Transverse colon (tissue), 4 donors: ENCODE results near the gene ZNF500.

ENCODE experiments used
- EP300 ChIP-seq: sonication (generic); formaldehyde crosslinking; IDR thresholded peaks from one replicate; pipeline ENCODE4 v1.6.1; 2017; ENCODE audit warnings: antibody characterized with exemption, low read depth
- POLR2A ChIP-seq: fragments of 450-650 bp; IDR thresholded peaks from one replicate; pipeline ENCODE4 v1.6.1; 2016; ENCODE audit warnings: antibody characterized with exemption, mild to moderate bottlenecking, moderate library complexity
- POLR2AphosphoS5 ChIP-seq, 3 donors: sonication (generic); formaldehyde crosslinking; IDR thresholded peaks; one replicate each; pipeline ENCODE4 v1.6.1; 2016; ENCODE audit warnings: antibody characterized with exemption in 3 of 3
- TF ChIP-seq, protein P1 (sequence below), 5 experiments: fragments of 200-600 bp in 3 of 5; fragments of 450-650 bp in 2 of 5; sonication (generic) in 3 of 5; IDR thresholded peaks; 1 replicate in 2 of 5; 2 replicates in 3 of 5; pipeline ENCODE4 v1.5.1; 2016 to 2017; ENCODE audit warnings: antibody characterized with exemption in 5 of 5, inconsistent platforms in 3 of 5, mild to moderate bottlenecking in 2 of 5, moderate library complexity in 1 of 5

DNA sequence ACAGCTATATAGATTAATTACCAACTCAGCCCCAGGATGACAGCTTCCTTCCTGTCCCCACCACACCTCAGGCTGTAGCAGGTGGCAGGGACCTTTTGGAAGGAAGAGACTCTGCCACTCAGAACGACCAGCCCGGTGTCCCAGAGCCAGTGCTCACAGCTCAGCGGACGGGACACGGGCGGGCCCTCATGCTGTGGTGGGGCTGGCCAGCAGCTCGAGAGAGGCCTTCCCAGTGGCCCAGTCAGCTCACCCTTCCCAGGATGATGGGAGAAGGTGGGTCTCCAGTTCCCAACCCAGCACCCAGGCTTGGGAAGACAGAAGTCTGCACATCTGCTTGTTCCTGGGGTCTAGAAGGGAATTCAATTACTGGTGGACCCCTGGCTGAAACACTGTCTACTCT lies 63.1 kb downstream of the ZNF500 start:
- TF ChIP-seq, protein P1, sequence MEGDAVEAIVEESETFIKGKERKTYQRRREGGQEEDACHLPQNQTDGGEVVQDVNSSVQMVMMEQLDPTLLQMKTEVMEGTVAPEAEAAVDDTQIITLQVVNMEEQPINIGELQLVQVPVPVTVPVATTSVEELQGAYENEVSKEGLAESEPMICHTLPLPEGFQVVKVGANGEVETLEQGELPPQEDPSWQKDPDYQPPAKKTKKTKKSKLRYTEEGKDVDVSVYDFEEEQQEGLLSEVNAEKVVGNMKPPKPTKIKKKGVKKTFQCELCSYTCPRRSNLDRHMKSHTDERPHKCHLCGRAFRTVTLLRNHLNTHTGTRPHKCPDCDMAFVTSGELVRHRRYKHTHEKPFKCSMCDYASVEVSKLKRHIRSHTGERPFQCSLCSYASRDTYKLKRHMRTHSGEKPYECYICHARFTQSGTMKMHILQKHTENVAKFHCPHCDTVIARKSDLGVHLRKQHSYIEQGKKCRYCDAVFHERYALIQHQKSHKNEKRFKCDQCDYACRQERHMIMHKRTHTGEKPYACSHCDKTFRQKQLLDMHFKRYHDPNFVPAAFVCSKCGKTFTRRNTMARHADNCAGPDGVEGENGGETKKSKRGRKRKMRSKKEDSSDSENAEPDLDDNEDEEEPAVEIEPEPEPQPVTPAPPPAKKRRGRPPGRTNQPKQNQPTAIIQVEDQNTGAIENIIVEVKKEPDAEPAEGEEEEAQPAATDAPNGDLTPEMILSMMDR (IDR thresholded peaks at IDR 0.05), result no peak
- TF ChIP-seq POLR2AphosphoS5 (IDR thresholded peaks at IDR 0.05) (no peak), POLR2A (no peak), EP300 (no peak)
